T-helper 1 cell treated with Interleukin-12 subunit alpha and Interleukin-12 subunit beta and Interleukin-4 antibody, amounts not matched to agents 30 ng/mL and 1 ng/mL, for 36 hours (primary cell): Measurements from ENCODE around the gene PIGW. TPM values are rescaled to one million over a fixed set of nuclear protein-coding genes. Genes with fewer than 3 reads are reported as not detected.

Experiments
- intact Hi-C: fragments of 100-400 bp; cut with micrococcal nuclease; formaldehyde crosslinking; loops from one replicate; pipeline ENCODE4 v1.15.1; 2024
- total RNA-seq: library from RNA; stranded (reverse); gene quantifications from 2 replicates; pipeline ENCODE4 v1.2.3, GENCODE V29; 2022

Gene PIGW, protein sequence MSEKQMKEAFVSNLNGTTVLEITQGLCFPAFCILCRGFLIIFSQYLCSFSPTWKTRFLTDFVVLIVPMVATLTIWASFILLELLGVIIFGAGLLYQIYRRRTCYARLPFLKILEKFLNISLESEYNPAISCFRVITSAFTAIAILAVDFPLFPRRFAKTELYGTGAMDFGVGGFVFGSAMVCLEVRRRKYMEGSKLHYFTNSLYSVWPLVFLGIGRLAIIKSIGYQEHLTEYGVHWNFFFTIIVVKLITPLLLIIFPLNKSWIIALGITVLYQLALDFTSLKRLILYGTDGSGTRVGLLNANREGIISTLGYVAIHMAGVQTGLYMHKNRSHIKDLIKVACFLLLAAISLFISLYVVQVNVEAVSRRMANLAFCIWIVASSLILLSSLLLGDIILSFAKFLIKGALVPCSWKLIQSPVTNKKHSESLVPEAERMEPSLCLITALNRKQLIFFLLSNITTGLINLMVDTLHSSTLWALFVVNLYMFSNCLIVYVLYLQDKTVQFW
- total RNA-seq = 14.4 and 15.8 TPM in 2 replicates

DNA sequence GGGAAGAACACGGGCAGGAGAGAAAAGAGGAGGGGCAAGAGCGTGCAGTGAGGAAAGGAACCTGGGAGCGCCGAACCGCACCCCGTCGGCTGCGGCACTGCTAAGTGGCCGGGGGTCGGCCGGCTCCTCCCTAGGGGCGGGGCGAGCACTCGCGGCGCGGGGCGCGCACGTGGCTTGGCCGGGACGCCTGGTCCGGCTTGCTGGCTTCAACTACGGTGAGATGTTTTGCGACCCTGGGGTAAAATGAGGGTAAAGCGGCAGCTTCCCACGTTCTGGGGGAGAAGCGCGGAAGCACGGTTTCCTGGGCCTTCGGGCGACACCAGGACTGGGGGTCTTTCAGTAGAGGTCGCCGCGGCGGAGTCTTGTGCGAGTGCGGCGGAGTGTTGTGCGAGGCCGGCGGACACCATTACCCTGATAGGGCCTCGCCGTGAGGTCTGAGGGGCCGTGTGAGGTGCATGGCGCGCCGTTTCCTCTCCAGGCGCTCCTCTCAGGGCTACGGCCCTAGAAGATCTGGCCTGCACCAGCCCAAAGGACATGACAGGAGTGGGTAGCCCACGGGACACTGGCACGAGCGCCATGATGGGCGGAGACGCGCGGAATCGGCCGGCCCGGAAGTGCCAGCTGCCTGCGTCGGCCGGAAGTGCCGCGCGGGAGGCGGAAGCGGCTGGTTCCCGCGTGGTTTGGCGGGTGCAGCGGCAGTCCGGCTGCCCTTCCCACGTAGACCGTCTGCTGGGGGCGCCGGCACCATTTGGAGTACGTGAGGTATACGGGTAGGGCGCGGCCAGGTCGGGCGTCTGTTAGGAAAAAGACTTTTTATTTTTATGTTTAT lies at the start of gene PIGW, which contains the start of gene MYO19:
PIGW (plus strand) TSS at position 148 of the 829 bp plus-strand sequence. CDS start 2,115 bp downstream, outside the sequence.
MYO19 (minus strand) TSS at position 29 of the 829 bp plus-strand sequence. CDS start 2,330 bp downstream, outside the sequence.
- intact Hi-C loops = loop anchor here (1.0 to 5.0 kb wide), 7 partner anchors 9 to 452 kb away; partner anchors contain the start of genes DHRS11, GGNBP2, MRM1 and ZNHIT3

DNA sequence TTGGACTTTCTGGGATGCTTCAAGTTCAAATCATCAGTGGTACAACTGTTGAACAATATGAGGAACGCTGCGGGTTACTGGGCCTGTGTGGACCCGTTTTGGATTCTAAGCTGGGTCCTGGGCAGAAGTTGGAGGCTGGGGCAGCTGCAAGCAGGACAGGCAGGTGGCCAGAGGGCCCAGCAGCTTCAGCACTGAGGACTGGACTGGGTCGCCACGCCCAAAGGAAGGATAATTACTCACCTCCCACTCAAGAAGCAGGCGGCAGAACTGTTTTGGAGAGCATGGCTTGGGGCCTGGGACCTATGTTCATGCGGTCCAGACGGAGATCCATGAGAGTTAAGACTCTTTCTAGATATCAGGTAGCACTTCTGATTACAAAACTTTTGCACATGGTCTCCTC lies 49.8 kb upstream of the PIGW start:
- intact Hi-C loops = loop anchor here (5.0 to 10.0 kb wide), 3 partner anchors 330 to 1520 kb away; partner anchors contain the start of genes AP2B1, CCT6B and ZNF830

DNA sequence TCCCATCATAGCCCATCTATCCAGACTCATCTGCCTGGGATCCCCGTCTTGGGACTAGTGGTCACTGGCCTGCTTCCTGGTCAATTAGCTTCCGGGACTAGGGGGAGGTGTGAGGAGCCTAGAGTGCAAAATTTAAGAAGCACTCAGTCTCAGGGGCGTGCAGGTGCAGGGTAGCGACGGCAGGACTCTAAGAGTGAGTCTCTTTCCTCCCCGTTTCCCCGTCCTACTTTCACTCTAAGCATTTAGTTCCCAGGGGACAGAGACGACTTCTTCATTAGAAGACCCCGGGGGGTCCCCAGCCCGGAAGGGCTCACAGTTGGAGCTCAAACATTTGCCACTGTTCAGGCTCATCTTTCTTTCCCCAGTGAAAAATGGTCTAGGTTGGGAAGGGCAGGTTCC lies 49.0 kb upstream of the PIGW start:
- intact Hi-C loops = loop anchor here (1.0 to 10.0 kb wide), 10 partner anchors 22 to 1521 kb away; partner anchors contain the start of genes AP2B1, CCT6B, GGNBP2 and MRM1

DNA sequence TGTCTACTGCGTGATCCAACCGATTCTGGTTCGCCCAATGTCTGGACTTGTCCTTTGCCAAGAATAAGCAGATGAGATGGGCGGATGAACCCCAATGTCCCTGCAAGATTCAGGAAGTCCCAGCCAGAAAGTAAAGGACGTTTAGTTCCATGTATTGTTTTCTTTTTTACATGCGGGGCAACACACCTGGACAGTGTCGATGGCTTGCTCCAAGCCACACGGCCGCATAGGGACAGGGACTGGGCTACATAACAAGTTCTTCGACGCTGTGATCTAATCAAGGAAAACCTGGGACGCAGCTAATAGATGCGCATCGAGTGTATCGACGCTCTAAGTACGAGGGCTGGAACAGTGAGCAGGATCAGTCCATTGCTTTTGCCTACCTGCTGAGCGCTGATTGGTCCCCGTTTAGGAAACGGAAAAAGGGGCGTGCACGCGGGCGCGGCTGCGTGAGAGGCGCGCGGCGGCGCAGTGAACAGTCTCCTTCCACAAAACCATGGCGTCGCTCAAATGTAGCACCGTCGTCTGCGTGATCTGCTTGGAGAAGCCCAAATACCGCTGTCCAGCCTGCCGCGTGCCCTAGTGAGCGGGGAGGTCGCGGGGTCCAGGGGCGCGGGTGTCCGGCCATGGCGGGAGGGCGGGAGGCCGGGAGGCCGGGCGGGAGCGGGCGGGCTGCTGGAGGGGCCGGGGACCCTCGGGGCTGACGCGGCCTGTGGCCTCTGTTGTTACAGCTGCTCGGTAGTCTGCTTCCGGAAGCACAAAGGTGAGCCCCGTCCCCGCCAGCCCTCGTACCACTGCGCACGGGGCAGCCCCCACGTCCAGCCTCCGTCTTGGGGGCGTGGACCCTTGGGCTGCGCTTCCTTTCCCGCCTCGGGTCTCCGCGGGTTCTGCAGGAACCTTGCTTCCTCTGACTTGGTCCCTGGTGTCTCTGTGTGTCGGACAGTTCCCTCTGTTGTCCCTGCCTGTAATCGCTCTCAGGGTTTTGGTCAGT lies 48.3 kb upstream of the PIGW start, which contains the start of gene ZNHIT3:
ZNHIT3 (plus strand) TSS at position 478 of the 991 bp plus-strand sequence; CDS start at position 497, 19 bp downstream.
- intact Hi-C loops = loop anchor here (1.0 to 10.0 kb wide), 10 partner anchors 22 to 1522 kb away; partner anchors contain the start of genes AP2B1, CCT6B, GGNBP2 and MRM1

DNA sequence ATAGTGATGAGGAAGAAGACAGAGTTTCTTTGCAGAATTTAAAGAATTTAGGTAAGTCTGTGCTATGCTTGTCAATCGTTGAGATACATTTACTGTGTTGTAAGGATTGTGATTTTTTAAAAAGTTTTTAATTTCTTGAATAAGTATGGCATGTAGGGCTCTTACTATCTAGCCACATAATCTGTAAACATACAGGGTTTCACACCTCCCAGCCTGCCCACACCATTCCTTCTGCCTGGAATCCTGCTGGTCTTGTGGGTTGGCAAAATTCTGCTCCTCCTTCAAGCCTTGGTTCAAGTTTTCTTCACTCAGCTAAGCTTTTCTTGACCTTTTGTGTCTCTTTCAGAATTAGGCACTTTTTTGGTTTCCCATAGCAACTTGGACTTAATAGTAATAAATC lies 40.8 kb upstream of the PIGW start:
- intact Hi-C loops = no loop called here

DNA sequence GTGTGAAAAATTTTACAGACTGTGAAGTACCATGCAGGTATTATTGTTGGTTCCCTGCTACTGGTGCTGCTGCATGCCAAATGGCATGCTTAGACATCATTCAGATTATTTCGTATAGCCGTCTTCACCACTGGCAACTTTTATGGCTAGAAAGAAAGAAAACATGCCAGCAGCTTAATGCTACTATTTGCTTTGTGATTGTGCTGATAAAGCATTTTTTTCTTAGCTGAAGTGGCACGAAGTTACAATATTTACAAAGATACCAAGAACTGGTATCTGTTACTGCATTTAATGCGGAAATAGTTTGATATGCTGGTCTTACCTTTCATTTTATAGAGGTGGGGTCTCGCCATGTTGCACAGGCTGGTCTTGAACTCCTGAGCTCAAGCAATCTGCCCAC lies 40.1 kb upstream of the PIGW start:
- intact Hi-C loops = no loop called here

DNA sequence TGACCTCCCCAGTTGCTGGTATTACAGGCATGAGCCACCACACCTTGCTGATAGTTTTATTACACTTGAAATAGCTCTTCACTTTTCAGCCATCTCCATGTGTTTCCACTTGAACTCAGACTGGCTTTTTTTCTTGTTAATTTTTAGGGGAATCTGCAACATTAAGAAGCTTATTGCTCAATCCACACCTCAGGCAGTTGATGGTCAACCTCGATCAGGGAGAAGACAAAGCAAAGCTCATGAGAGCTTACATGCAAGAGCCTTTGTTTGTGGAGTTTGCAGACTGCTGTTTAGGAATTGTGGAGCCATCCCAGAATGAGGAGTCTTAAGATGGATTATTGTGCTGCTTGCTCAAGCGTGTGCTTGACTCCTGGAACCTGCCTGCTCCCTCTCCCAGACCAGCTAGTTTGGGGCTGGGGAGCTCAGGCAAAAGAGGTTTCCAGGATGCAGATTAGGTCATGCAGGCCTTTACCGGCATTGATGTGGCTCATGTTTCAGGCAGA lies 39.7 kb upstream of the PIGW start:
- intact Hi-C loops = no loop called here

DNA sequence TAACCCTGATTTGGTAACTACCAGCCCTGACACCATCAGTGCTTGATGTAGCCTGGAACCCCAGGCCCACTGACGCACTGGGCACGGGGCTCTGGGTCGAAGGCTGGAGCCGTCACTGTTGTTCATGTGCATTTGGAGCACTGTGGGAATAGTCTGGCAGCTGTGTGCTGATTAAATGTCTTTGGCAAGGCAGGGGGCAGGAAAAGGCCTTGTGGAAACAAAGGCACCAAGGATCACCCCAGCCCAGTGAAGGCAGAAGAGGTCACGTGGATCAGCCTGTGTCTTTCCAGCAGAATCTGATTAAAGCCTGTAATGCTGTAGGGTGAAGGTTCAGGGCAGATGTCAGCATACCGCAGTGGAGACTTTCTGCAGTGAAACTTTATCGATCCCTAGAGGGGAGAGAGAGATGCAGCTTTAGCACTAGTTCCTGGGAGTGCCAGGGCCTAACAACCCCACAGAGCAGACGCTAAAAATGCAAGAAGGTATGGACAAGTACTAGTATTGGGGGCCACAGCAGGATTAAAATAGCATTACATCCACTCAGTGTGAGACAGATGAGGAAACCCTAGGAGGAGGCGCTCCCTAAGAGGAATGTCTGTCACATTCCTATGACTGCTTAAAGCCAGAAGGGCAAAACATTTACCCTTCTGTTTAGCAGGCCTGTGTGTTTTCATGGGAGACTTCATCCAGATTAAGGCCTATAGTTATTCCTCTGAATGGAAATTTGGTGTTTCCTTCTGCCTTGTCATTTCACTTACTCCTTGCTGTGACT lies 38.6 kb upstream of the PIGW start:
- intact Hi-C loops = no loop called here

DNA sequence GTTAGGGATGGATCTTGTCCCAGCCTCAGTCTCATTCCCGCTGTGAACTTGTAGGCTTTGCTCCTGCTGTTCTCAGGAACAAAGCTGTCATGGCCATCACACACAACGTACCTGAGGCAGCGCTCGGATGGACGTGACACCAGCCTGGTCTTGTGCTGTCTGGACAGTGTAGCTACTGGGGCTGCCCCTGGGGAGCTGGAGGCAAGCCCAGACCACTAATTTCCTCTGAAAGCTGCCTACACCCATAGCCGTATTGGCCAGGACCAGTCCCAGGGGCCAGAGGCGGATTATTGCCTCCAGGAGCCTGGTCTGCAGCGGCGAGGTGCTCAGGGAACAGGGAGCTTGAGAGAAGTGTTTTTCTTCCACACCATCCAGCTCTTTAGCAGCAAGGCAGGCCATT lies 36.6 kb upstream of the PIGW start:
- intact Hi-C loops = no loop called here

DNA sequence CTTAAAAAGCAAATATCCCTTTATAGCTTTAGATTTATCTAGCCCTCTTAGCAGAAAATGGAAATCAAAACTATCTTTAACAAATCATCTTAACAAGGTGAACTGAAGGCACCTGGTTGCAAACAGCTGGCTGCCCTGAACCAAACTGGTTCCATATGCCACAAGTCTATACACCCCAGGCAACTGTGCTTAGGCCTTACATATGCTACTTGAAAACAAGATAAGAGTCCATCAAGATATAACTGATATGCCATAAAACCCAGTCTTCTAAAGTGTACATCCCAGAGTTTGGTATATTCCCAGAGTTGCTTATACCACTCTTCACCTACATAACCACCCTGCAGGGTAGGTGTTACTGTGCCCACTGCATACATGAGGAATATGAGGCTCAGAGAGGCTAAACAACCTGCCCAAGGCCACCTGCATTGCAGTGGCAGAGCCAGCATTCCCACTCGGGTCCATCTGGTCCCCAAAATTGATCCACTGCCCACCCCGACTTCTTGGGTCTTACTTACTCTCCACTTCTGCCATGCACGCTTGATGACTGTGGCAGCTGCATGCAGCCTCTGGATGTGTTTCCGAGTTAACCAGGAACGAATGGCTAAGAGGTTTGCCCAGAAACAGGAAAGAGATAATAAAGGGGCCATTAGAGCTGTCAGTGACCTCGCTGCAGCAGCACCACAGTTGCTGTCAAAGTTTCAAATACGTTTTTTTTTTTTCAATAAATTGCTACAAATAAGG lies 36.1 kb upstream of the PIGW start:
- intact Hi-C loops = no loop called here

DNA sequence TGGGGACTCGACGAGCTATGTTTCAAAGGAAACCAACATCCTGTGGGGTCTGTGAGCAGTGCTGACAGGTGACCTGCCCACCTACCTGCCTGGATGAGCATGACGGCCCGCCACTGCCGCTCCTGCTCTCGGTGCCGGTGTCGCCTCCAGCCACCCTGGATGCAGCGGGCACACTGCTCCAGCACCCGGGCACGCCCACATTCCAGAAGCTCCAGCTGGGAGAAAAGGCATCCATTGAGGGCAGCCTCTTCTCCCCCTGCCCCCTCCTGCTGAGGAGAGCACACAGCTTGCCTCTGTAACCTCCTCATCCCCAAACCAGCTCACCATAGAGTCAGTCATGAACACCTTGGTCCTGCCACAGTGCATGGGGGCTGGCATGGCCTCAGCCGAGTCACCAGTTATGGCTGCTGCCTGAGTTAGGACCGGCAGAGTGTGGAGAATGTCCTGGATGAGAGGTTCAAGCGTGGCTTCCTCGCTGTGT lies 34.0 kb upstream of the PIGW start:
- intact Hi-C loops = no loop called here

DNA sequence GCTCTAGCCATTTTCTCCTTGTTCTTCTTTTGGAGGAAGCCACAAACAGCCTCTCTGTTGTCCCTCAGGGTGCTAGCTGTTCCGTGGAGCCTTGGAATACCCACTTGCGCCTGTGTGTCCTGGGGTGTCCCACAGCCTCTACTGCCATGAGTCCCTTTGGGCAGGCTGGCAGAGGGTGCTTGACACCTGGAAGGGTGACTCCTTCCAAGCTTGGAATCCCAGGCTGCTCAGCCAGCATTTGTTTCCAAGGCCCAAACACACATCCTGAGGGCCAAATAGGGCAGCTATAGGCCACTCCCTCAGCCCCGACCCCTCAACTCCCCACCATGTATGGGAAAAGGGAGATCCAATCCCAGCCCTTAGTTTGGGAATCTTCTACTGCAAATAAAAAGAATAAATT lies 33.4 kb upstream of the PIGW start:
- intact Hi-C loops = no loop called here

DNA sequence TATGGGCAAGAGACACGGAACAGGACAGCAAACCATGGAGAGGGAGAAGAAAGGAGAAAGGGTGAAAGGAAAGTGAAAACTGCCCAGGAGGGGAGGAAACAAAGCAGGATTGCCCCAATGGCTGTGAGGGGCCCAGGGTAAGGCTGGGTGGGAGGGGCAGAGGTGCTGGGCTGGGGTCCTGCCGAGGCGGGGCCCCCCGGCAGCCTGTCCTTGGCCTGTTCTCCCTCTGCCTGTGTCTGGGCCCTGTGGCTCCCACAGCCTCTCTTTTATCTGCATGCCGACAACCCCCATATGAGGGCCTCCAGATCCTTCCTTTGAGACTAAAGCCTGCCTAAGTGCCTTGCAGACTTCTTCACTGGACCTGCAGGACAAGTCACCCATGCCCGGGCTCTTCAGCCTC lies 32.8 kb upstream of the PIGW start:
- intact Hi-C loops = no loop called here

DNA sequence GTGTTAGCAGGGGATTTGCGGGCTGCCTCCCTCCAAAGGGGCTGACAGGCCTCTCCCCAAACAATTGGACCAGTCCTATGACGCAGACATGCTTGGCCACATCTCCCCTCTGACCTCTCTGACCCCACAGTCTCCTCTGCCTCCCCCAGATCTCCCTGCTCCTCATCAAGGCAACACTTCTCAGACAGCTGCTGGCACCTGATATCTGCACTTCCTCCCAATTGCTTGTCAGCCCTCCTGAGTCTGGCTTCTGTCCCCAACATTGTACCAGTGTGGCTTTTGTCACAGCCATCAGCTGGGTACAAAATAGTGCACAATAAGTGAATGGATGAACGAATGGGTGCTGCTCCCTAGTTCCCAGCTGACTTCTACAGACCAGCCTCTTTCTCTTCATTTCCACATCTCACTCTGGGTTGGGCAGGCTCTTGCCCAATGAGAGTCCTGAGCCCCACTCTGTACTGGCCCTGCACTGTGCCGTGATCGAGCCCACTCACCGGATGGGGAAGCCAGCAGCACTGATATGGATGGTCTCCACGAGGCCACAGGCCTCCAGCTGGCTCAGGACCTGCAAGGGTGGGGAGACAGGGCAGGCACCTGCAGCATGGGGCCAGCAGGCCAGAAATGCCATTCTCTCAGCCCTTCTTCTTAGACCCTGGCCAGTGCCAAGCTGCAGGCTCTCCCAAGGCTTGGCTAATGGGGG lies 31.2 kb upstream of the PIGW start:
- intact Hi-C loops = no loop called here

DNA sequence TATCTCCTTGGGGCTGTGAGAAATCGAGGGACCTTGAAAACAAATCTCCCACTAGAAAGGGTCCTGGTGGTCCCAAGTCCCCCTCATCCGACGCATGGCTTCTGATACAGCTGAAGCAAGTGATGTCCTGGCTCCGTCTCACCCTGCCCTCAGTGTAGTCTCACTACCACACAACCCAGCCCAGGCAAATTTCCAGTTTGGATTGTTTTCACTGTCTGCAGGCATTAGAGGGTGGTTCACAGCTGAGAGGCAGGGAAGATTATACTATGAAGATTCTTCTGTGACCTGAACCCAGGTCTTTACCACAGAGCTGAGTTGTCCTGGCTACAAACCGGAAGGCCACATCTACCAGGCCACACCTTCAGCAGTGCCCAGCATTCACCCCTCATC lies 30.6 kb upstream of the PIGW start:
- intact Hi-C loops = no loop called here

DNA sequence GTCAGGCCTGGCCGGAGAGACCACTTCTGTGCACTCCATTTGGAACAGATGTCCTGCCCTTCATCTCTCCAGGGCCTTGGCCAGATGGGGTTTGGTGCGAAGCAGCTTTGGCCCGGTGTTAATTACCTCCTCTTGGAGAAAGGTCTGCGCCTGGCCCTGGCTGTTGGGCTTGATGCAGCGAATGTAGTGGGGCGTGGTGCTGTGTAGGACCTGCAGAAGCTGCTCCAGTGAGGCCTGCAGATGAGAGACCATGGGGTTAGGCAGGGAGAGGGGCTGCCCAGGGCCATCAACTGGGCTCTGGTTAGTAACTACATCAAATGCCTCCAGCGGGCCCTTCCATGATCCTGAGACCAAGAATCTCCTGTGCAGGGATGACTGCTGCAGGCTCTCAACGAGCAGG lies 29.6 kb upstream of the PIGW start:
- intact Hi-C loops = no loop called here

DNA sequence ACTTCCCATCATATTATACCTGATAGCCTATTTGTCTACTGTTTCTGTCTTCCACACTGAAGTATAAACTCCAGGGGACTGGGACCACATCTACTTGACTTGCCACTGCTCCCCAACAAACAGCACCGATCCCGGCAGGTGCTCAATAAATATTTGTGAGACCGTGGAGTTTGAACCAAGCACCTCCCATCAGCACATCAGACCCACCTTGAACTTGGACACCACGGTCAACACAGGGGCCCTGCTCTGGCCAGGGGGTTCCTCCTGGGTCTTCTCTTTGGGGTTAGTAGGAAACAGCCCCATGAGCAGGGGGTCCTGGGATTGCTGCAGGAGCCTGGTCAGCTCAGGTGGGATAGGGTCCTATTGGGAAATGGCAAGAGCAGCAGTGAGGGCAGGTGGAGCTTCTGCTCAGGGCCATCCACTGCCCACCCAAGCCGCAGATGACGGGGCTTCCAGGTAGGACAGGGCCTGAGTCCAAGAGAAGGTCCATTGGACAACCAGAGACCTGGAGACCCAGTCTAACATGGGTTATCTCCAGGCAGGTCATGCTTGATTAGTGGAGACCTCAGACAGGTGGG lies 28.4 kb upstream of the PIGW start:
- intact Hi-C loops = no loop called here
